Fibroblast of lung (primary cell): ENCODE measurements around the gene SPC24.

Source experiments
- CTCF ChIP-seq, 2 donors: IDR thresholded peaks in 1 of 2; conservative IDR thresholded peaks in 1 of 2; 1 replicate in 1 of 2; 2 replicates in 1 of 2; pipeline ENCODE4 v1.5.1; 2011 to 2012; ENCODE audit warnings: low read length in 2 of 2, control low read depth in 1 of 2, inconsistent platforms in 1 of 2, low read depth in 1 of 2, mild to moderate bottlenecking in 1 of 2
- EZH2 ChIP-seq: IDR thresholded peaks from 2 replicates; pipeline ENCODE4 v1.5.1; 2012; ENCODE audit warnings: low read length, control low read depth, mild to moderate bottlenecking; ENCODE audit errors: missing control alignments

- TF ChIP-seq CTCF (conservative IDR thresholded peaks at IDR 0.05 in 1 of 2, IDR thresholded peaks at IDR 0.05 in 1 of 2; ENCODE audit: low read depth in 1 of 2, low read length in 2 of 2) (no peak), EZH2 (no peak)
Measured at GRCh38 chr19:11102944-11103343, 52.6 kb downstream of the SPC24 start.
